Lower leg skin (tissue), 3 donors: ENCODE data around the gene PAPPA.

Source experiments
- CTCF ChIP-seq, 3 donors: fragments of 450-650 bp; IDR thresholded peaks; one replicate each; pipeline ENCODE4 v1.5.1; 2016; ENCODE audit warnings: antibody characterized with exemption in 3 of 3, mild to moderate bottlenecking in 3 of 3, moderate library complexity in 2 of 3
- POLR2A ChIP-seq, 2 donors: fragments of 450-650 bp; IDR thresholded peaks; one replicate each; pipeline ENCODE4 v1.6.1; 2016 to 2017; ENCODE audit warnings: antibody characterized with exemption in 2 of 2, mild to moderate bottlenecking in 1 of 2, moderate library complexity in 1 of 2

GRCh38 chr9:116369706-116370105, 216.1 kb downstream of the PAPPA start:
- TF ChIP-seq CTCF (IDR thresholded peaks at IDR 0.05) = no peak
- no peak for TF ChIP-seq POLR2A (IDR thresholded peaks at IDR 0.05)
